ENCODE measurements around the gene ANKRD12.

The ANKRD12 gene

GRCh38 chr18:9113468-9114149 lies 23.0 kb upstream of the ANKRD12 start:
- H3K79me2 ChIP-seq (ENCODE audit: insufficient read depth, low read length) = peaks cover 99% of the 10 kb centered on the region
- H3K27ac ChIP-seq (ENCODE audit: low read depth, low read length) = no peak overlapping the region
- H4K20me1 ChIP-seq (ENCODE audit: low read depth, low read length) = peaks cover 8% of the 10 kb centered on the region; the same call in 1 of the 2 replicates
- peaks cover 2% of the 10 kb centered on the region; the same call in 1 of the 2 replicates for H3F3A ChIP-seq (ENCODE audit: insufficient read depth)
- no peaks in the 10 kb centered on the region for H3K9me3 ChIP-seq (ENCODE audit: insufficient read depth, low read length)
- H3K36me3 ChIP-seq (ENCODE audit: low read length) = peaks cover 8% of the 10 kb centered on the region; the same call in 1 of the 2 replicates
- H3K4me3 ChIP-seq (ENCODE audit: insufficient read depth, low read length, poor library complexity, severe bottlenecking) = no peak overlapping the region
- no peaks in the 10 kb centered on the region for H3K27me3 ChIP-seq (ENCODE audit: low read length)
- H3K4me2 ChIP-seq (ENCODE audit: low read depth, low read length, poor library complexity, severe bottlenecking) = peak overlapping the region; percentile 26
- no peak overlapping the region for H3K9ac ChIP-seq (ENCODE audit: low read length)
- no peak overlapping the region for H2AFZ ChIP-seq (ENCODE audit: low read depth, low read length, severe bottlenecking)
- H3K9me2 ChIP-seq (replicated peaks; ENCODE audit: insufficient read depth, low read length) = no peaks in the 10 kb centered on the region
- TF ChIP-seq EZH2phosphoT487 (conservative IDR thresholded peaks at IDR 0.05; ENCODE audit: low read length) (no peak), CTCF (IDR thresholded peaks at IDR 0.05; ENCODE audit: insufficient read depth, low read length, poor library complexity, severe bottlenecking) (no peak)

DNA sequence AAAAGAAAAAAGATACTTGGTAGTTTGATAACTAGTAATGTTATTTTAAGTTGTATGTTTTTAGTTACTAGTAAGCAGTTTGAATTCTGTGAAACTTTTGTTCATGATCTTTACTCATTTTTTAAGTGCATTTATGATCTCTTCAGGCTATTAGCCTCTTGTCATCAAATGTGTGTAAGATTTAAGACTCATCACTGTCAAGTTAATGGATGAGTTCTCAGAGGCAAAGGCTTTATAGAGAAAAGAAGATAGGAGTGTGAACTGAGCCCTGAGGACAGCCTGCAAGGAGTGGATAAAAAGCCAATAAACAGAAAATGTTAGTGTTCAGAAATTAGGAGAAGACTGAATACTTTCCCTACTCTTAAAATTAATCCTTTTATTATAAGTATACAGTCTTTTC lies 20.6 kb upstream of the ANKRD12 start:
- no peaks in the 10 kb centered on the region for H3K27me3 ChIP-seq (ENCODE audit: low read length)
- no peak overlapping the region for H3K27ac ChIP-seq (ENCODE audit: low read depth, low read length)
- H3K4me3 ChIP-seq (ENCODE audit: insufficient read depth, low read length, poor library complexity, severe bottlenecking) = no peak overlapping the region
- H3K9me2 ChIP-seq (replicated peaks; ENCODE audit: insufficient read depth, low read length) = no peaks in the 10 kb centered on the region
- H3F3A ChIP-seq (ENCODE audit: insufficient read depth) = peaks cover 11% of the 10 kb centered on the region; the same call in 1 of the 2 replicates
- peaks cover 23% of the 10 kb centered on the region; the same call in 1 of the 2 replicates for H3K36me3 ChIP-seq (ENCODE audit: low read length)
- peaks cover 8% of the 10 kb centered on the region; the same call in 1 of the 2 replicates for H4K20me1 ChIP-seq (ENCODE audit: low read depth, low read length)
- no peak overlapping the region for H2AFZ ChIP-seq (ENCODE audit: low read depth, low read length, severe bottlenecking)
- H3K9me3 ChIP-seq (ENCODE audit: insufficient read depth, low read length) = no peaks in the 10 kb centered on the region
- TF ChIP-seq EZH2phosphoT487 (conservative IDR thresholded peaks at IDR 0.05; ENCODE audit: low read length) (no peak), CTCF (IDR thresholded peaks at IDR 0.05; ENCODE audit: insufficient read depth, low read length, poor library complexity, severe bottlenecking) (no peak)
- H3K4me2 ChIP-seq (ENCODE audit: low read depth, low read length, poor library complexity, severe bottlenecking) = peak overlapping the region; percentile 23
- peaks cover 76% of the 10 kb centered on the region for H3K79me2 ChIP-seq (ENCODE audit: insufficient read depth, low read length)
- no peak overlapping the region for H3K9ac ChIP-seq (ENCODE audit: low read length)

DNA sequence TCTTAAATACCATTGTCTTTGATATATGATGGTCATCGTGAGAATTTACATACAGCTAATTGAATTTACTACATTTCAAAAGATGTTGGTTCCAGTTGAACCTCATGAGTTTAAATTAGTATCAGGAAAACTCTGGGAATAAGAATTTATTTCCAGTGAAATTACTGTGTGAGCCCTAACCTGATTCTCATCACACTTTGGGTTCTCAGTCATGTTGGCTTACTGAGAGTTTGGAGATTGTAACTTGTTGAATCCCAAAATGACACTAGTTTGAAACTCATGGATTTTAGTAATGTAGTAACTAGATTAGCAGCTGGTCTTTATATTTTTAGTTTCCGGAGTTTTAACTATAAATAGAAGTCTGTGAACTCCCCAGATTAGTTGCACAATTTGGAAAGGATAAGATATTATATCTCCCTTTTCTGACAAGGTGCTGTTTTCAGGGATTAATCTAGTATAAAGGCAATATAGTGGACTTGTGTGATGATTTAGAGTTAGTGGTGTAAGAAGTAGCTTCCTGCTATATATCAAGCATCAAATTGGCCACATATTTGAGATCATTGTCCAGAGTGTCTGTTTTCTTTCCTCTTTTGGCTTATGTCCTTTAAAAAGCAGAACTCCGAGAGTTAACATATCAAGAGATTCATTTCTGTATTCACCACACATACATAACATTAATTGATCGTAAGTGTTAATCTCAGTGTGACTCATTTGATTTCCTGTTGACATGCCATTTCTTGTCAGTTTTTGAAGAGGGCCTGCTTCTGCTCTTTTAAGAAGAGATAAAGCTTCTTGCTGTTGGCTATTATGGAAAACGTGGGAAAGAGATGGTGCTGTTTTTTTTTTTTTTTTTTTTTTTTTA lies 18.4 kb upstream of the ANKRD12 start:
- TF ChIP-seq EZH2phosphoT487 (conservative IDR thresholded peaks at IDR 0.05; ENCODE audit: low read length) = no peak
- TF ChIP-seq CTCF (IDR thresholded peaks at IDR 0.05; ENCODE audit: insufficient read depth, low read length, poor library complexity, severe bottlenecking) = no peak
- peaks cover 40% of the 10 kb centered on the region; the same call in 1 of the 2 replicates for H3K36me3 ChIP-seq (ENCODE audit: low read length)
- no peaks in the 10 kb centered on the region for H3K27me3 ChIP-seq (ENCODE audit: low read length)
- 0 out of 2 replicates have a peak, but pooled peaks cover 8% of the 10 kb centered on the region for H4K20me1 ChIP-seq (ENCODE audit: low read depth, low read length)
- no peaks in the 10 kb centered on the region for H3K9me2 ChIP-seq (replicated peaks; ENCODE audit: insufficient read depth, low read length)
- H3K9ac ChIP-seq (ENCODE audit: low read length) = no peak overlapping the region
- no peak overlapping the region for H2AFZ ChIP-seq (ENCODE audit: low read depth, low read length, severe bottlenecking)
- no peak overlapping the region for H3K27ac ChIP-seq (ENCODE audit: low read depth, low read length)
- H3K9me3 ChIP-seq (ENCODE audit: insufficient read depth, low read length) = no peaks in the 10 kb centered on the region
- peaks cover 53% of the 10 kb centered on the region for H3K79me2 ChIP-seq (ENCODE audit: insufficient read depth, low read length)
- no peak overlapping the region for H3K4me3 ChIP-seq (ENCODE audit: insufficient read depth, low read length, poor library complexity, severe bottlenecking)
- H3K4me2 ChIP-seq (ENCODE audit: low read depth, low read length, poor library complexity, severe bottlenecking) = no peak overlapping the region
- peaks cover 19% of the 10 kb centered on the region; the same call in 1 of the 2 replicates for H3F3A ChIP-seq (ENCODE audit: insufficient read depth)
